Astrocyte (in vitro differentiated cells and primary cell): ENCODE results near the gene HSCB.
"Not testable (repeated sequence)": the region's sequence is repeated elsewhere in the genome, so short reads cannot be mapped to it uniquely, and the experiment has no call there.

Experiments used
- CTCF ChIP-seq: IDR thresholded peaks from 2 replicates; pipeline ENCODE4 v1.5.1; 2011; ENCODE audit warnings: low read depth, mild to moderate bottlenecking, inconsistent platforms, low read length, moderate library complexity; ENCODE audit not compliant: insufficient read depth
- EZH2 ChIP-seq: IDR thresholded peaks from 2 replicates; pipeline ENCODE4 v1.6.1; 2012; ENCODE audit warnings: mild to moderate bottlenecking, low read length, inconsistent platforms; ENCODE audit not compliant: insufficient read depth

GRCh38 chr22:28805426-28805825 is 63.6 kb downstream of the HSCB start:
- TF ChIP-seq EZH2, CTCF: not testable (repeated sequence)
